HepG2 (cell line): ENCODE results near the gene DCD. TPM values are rescaled to one million over a fixed set of nuclear protein-coding genes. Genes with fewer than 3 reads are reported as not detected.

Source experiments
- ATAC-seq: fragments of 200-7000 bp; cut with Tn5 transposase; 3 replicates; pipeline ENCODE4 v1.9.1; 2020; ENCODE audit warnings: mild to moderate bottlenecking, moderate library complexity
- BruUV-seq: library from RNA; stranded (reverse); fragments of 400-500 nt; replicated peaks from 2 replicates; lab custom pipeline; 2021; lab: Mats Ljungman, UMichigan
- CTCF ChIA-PET: fragments of 300-600 bp; formaldehyde crosslinking; extraction: SDS; loops from one replicate; lab custom pipeline; 2021; ENCODE audit warnings: low total read pairs, inconsistent platforms, low intra/inter-chr PET ratio; lab: Yijun Ruan, JAX
- POLR2A ChIA-PET: fragments of 350-600 bp; sonication (Branson Sonifier 250); formaldehyde crosslinking; loops from one replicate; lab custom pipeline; 2020; ENCODE audit warnings: antibody characterized with exemption, inconsistent platforms; lab: Yijun Ruan, JAX
- DNase-seq: peaks from one replicate; pipeline ENCODE4 v3.0.0-alpha.2; 2015; ENCODE audit warnings: low spot score
- FAIRE-seq: peaks from 3 replicates; lab custom pipeline; 2011; peaks lifted over from hg19 to GRCh38; lab: Jason Lieb, UNC
- H2AFZ ChIP-seq: one replicate; pipeline ENCODE4 v1.6.1; 2011; ENCODE audit warnings: low read length, inconsistent platforms
- H3K27ac ChIP-seq: fragments of 300-600 bp; 3 replicates; pipeline ENCODE4 v1.8.0; 2011; ENCODE audit warnings: mixed run types, mild to moderate bottlenecking, mixed read lengths, low read length, inconsistent platforms; ENCODE audit not compliant: insufficient read depth; ENCODE audit errors: extremely low read length
- H3K27me3 ChIP-seq, 2 experiments: fragments of 200-600 bp in 1 of 2; 2 replicates in 1 of 2; 3 replicates in 1 of 2; pipeline versions ENCODE4 v1.6.0 to v1.8.0; 2011; ENCODE audit warnings: low read length in 2 of 2, mild to moderate bottlenecking in 2 of 2, moderate library complexity in 2 of 2, inconsistent platforms in 1 of 2; ENCODE audit not compliant: insufficient read depth in 2 of 2, control insufficient read depth in 1 of 2
- H3K36me3 ChIP-seq, 2 experiments: fragments of 200-600 bp in 1 of 2; replicated peaks in 1 of 2; 2 replicates in 1 of 2; 3 replicates in 1 of 2; pipeline versions ENCODE4 v1.5.1 to v1.8.0; 2011; ENCODE audit warnings: low read length in 2 of 2, inconsistent platforms in 1 of 2; ENCODE audit not compliant: insufficient read depth in 2 of 2, control insufficient read depth in 1 of 2
- H3K4me1 ChIP-seq: 2 replicates; pipeline ENCODE4 v1.5.1; 2012; ENCODE audit warnings: low read length, inconsistent platforms; ENCODE audit not compliant: insufficient read depth
- H3K4me2 ChIP-seq: 2 replicates; pipeline ENCODE4 v1.6.0; 2011; ENCODE audit warnings: low read depth, low read length, inconsistent platforms
- H3K4me3 ChIP-seq, 3 experiments: fragments of 200-600 bp in 1 of 3; sonication (generic), shearing (Covaris generic) in 1 of 3; replicated peaks in 1 of 3; 2 replicates each; pipeline ENCODE4 v1.5.1; 2011 to 2016; ENCODE audit warnings: low read length in 3 of 3, inconsistent platforms in 2 of 3, low read depth in 2 of 3, mild to moderate bottlenecking in 2 of 3, control low read depth in 1 of 3, mixed read lengths in 1 of 3; ENCODE audit not compliant: insufficient read depth in 1 of 3
- H3K79me2 ChIP-seq: one replicate; pipeline ENCODE4 v1.6.1; 2011; ENCODE audit warnings: low read length, inconsistent platforms; ENCODE audit not compliant: insufficient read depth
- H3K9ac ChIP-seq: 2 replicates; pipeline ENCODE4 v1.6.0; 2011; ENCODE audit warnings: mild to moderate bottlenecking, low read depth, low read length, inconsistent platforms; ENCODE audit not compliant: insufficient read depth
- H3K9me3 ChIP-seq: 2 replicates; pipeline ENCODE4 v1.5.1; 2012; ENCODE audit warnings: mild to moderate bottlenecking, low read length
- H4K20me1 ChIP-seq: 2 replicates; pipeline ENCODE4 v1.6.0; 2011; ENCODE audit warnings: inconsistent platforms, mild to moderate bottlenecking, low read length, moderate library complexity; ENCODE audit not compliant: insufficient read depth
- ZMAT5 ChIP-seq: sonication (generic); formaldehyde crosslinking; IDR thresholded peaks from 2 replicates; pipeline ENCODE4 v1.5.0; 2020; ENCODE audit warnings: mild to moderate bottlenecking, low read depth, missing genetic modification reagents, borderline replicate concordance
- ZNF232 ChIP-seq: sonication (generic); formaldehyde crosslinking; IDR thresholded peaks from 2 replicates; pipeline ENCODE4 v1.4.0; 2020; ENCODE audit warnings: missing genetic modification reagents, borderline replicate concordance
- WGBS: methylation state at CpG from one replicate; pipeline ENCODE4 v1.1.6; 2017; ENCODE audit warnings: low lambda C conversion rate; 5-methylcytosine and 5-hydroxymethylcytosine counted together
- in situ Hi-C: cut with HindIII; loops from 2 replicates; pipeline ENCODE4 v1.10.0; 2017; ENCODE audit warnings: low pct_unique_long_range_greater_than_20kb; ENCODE audit not compliant: extremely low pct_ligation_motif_present
- intact Hi-C: fragments of 100-400 bp; cut with micrococcal nuclease; formaldehyde crosslinking; loops from one replicate; pipeline ENCODE4 v1.10.0; 2022; ENCODE audit not compliant: unreplicated experiment
- polyA plus RNA-seq, 8 experiments: library from polyadenylated mRNA; depleted of rRNA in 3 of 8; stranded (reverse) in 7 of 8; unstranded in 1 of 8; fragments of >200 nt; fragmentation: Illumina TruSeq in 4 of 8; extraction: Trizol in 4 of 8; gene quantifications; 2 replicates each; pipeline versions ENCODE4 v1.2.1 to v1.2.3, GENCODE V29; 2011 to 2016; ENCODE audit warnings: low read depth in 4 of 8, missing spikeins in 1 of 8, mixed read lengths in 1 of 8; ENCODE audit not compliant: insufficient read depth in 1 of 8
- total RNA-seq, 5 experiments: library from RNA; depleted of rRNA; stranded (reverse); fragments of >200 nt; fragmentation: Illumina TruSeq; extraction: Trizol; gene quantifications; 2 replicates each; pipeline ENCODE4 v1.2.3, GENCODE V29; 2016; ENCODE audit warnings: low read depth in 1 of 5
- TF ChIP-seq, protein P1 (sequence below): sonication (generic); formaldehyde crosslinking; IDR thresholded peaks from 2 replicates; pipeline ENCODE4 v1.5.0; 2020; ENCODE audit warnings: mild to moderate bottlenecking, missing genetic modification reagents, borderline replicate concordance

DCD gene
- total and polyA plus RNA-seq, 2 of the 13 experiments (the other 11 are each of a cell fraction or from before 2014, with no cell fraction given) = not detected

DNA sequence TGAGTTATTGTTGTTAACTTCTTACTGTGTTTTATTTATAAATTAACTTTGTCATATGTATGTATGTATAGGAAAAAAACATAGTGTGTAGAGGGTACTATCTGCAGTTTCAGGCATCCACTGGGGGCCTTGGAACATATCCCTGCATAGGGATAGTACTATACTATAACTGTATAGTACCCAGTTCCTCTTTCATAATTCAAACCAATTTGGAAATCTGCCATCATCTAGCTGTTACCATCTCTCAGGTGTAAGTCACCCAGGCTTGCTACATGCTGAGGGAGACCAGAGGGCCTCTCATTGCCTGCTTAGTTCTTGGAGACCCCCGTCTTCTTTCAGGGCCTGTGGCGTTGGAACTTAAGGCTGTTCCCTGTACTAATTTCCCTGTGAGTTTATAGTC, 12.9 kb upstream of the DCD start:
- intact Hi-C loops = no loop called here
- POLR2A ChIA-PET = no interaction called here
- TF ChIP-seq ZMAT5 (no peak), ZNF232 (CRISPR knock-in tag) (no peak)
- TF ChIP-seq, protein P1, sequence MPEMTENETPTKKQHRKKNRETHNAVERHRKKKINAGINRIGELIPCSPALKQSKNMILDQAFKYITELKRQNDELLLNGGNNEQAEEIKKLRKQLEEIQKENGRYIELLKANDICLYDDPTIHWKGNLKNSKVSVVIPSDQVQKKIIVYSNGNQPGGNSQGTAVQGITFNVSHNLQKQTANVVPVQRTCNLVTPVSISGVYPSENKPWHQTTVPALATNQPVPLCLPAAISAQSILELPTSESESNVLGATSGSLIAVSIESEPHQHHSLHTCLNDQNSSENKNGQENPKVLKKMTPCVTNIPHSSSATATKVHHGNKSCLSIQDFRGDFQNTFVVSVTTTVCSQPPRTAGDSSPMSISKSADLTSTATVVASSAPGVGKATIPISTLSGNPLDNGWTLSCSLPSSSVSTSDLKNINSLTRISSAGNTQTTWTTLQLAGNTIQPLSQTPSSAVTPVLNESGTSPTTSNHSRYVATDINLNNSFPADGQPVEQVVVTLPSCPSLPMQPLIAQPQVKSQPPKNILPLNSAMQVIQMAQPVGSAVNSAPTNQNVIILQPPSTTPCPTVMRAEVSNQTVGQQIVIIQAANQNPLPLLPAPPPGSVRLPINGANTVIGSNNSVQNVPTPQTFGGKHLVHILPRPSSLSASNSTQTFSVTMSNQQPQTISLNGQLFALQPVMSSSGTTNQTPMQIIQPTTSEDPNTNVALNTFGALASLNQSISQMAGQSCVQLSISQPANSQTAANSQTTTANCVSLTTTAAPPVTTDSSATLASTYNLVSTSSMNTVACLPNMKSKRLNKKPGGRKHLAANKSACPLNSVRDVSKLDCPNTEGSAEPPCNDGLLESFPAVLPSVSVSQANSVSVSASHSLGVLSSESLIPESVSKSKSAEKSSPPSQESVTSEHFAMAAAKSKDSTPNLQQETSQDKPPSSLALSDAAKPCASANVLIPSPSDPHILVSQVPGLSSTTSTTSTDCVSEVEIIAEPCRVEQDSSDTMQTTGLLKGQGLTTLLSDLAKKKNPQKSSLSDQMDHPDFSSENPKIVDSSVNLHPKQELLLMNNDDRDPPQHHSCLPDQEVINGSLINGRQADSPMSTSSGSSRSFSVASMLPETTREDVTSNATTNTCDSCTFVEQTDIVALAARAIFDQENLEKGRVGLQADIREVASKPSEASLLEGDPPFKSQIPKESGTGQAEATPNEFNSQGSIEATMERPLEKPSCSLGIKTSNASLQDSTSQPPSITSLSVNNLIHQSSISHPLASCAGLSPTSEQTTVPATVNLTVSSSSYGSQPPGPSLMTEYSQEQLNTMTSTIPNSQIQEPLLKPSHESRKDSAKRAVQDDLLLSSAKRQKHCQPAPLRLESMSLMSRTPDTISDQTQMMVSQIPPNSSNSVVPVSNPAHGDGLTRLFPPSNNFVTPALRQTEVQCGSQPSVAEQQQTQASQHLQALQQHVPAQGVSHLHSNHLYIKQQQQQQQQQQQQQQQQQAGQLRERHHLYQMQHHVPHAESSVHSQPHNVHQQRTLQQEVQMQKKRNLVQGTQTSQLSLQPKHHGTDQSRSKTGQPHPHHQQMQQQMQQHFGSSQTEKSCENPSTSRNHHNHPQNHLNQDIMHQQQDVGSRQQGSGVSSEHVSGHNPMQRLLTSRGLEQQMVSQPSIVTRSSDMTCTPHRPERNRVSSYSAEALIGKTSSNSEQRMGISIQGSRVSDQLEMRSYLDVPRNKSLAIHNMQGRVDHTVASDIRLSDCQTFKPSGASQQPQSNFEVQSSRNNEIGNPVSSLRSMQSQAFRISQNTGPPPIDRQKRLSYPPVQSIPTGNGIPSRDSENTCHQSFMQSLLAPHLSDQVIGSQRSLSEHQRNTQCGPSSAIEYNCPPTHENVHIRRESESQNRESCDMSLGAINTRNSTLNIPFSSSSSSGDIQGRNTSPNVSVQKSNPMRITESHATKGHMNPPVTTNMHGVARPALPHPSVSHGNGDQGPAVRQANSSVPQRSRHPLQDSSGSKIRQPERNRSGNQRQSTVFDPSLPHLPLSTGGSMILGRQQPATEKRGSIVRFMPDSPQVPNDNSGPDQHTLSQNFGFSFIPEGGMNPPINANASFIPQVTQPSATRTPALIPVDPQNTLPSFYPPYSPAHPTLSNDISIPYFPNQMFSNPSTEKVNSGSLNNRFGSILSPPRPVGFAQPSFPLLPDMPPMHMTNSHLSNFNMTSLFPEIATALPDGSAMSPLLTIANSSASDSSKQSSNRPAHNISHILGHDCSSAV (CRISPR knock-in tag) = no peak
- TF ChIP-seq, all 625 proteins: peak for 0
- H3K4me3 ChIP-seq = no peak overlapping the region
- in situ Hi-C loops = no loop called here
- no peak for FAIRE-seq
- DNase-seq = no peak
- ATAC-seq = no peak
- H3K4me1 ChIP-seq = no peaks in the 10 kb centered on the region
- WGBS = 0% methylated on average over 2 of the region's 2 CpGs
- no peak overlapping the region for H2AFZ ChIP-seq
- CTCF ChIA-PET = no interaction called here
- no peaks in the 10 kb centered on the region for H3K36me3 ChIP-seq
- H3K4me2 ChIP-seq = no peak overlapping the region
- no peak overlapping the region for H3K9ac ChIP-seq
- no peaks in the 10 kb centered on the region for H3K9me3 ChIP-seq
- no peaks in the 10 kb centered on the region for H4K20me1 ChIP-seq
- peaks cover 0 to 13% of the 10 kb centered on the region in 2 experiments; a peak in 2 of 5 replicates for H3K27me3 ChIP-seq
- H3K27ac ChIP-seq = no peak overlapping the region
- H3K79me2 ChIP-seq = no peaks in the 10 kb centered on the region
- no TSS peak for BruUV-seq
